OCI-LY3 (cell line): ENCODE results near the gene KCNK18.

Experiments used
- H2AFZ ChIP-seq: fragments of 200-600, 300-600 bp; shearing (Covaris generic); 2 replicates; pipeline ENCODE4 v1.6.0; 2014; ENCODE audit warnings: antibody characterized with exemption, low read depth, low read length
- H3K27ac ChIP-seq: fragments of 200-600, 300-600 bp; sonication (generic); 2 replicates; pipeline ENCODE4 v1.5.1; 2014; ENCODE audit warnings: mild to moderate bottlenecking, low read length, moderate library complexity, mixed read lengths
- H3K27me3 ChIP-seq: fragments of 200-600, 300-600 bp; sonication (generic); 2 replicates; pipeline ENCODE4 v1.6.1; 2014; ENCODE audit warnings: low read depth, low read length, mixed read lengths
- H3K36me3 ChIP-seq: fragments of 200-600, 300-600 bp; sonication (generic); replicated peaks from 2 replicates; pipeline ENCODE3; 2014; ENCODE audit warnings: low read depth, low read length, mixed read lengths
- H3K4me1 ChIP-seq: fragments of 300-600, 200-600 bp; sonication (generic); 2 replicates; pipeline ENCODE4 v1.6.1; 2014; ENCODE audit warnings: low read length, mixed read lengths
- H3K4me2 ChIP-seq: fragments of 200-600, 300-600 bp; sonication (generic); 2 replicates; pipeline ENCODE4 v1.6.1; 2014; ENCODE audit warnings: low read length, mixed read lengths
- H3K4me3 ChIP-seq: fragments of 300-600, 200-600 bp; sonication (generic); 2 replicates; pipeline ENCODE4 v1.5.1; 2014; ENCODE audit warnings: antibody characterized with exemption, mild to moderate bottlenecking, low read length, moderate library complexity
- H3K79me2 ChIP-seq: fragments of 300-600, 200-600 bp; shearing (Covaris generic); 2 replicates; pipeline ENCODE4 v1.6.1; 2014; ENCODE audit warnings: mild to moderate bottlenecking, low read length, mixed read lengths
- H3K9ac ChIP-seq: fragments of 300-600, 200-600 bp; shearing (Covaris generic); 2 replicates; pipeline ENCODE4 v1.6.0; 2014; ENCODE audit warnings: mild to moderate bottlenecking, low read length, moderate library complexity
- H3K9me3 ChIP-seq: fragments of 200-600, 300-600 bp; shearing (Covaris generic); 2 replicates; pipeline ENCODE4 v1.6.1; 2014; ENCODE audit warnings: low read length, mixed read lengths; ENCODE audit not compliant: insufficient read depth
- H4K20me1 ChIP-seq: fragments of 200-600, 300-600 bp; sonication (generic); 2 replicates; pipeline ENCODE4 v1.6.1; 2016; ENCODE audit warnings: low read length, mixed read lengths; ENCODE audit not compliant: insufficient read depth
- EZH2phosphoT487 ChIP-seq: fragments of 200-600 bp; shearing (Covaris generic); IDR thresholded peaks from 2 replicates; pipeline ENCODE4 v1.6.1; 2018; ENCODE audit warnings: antibody characterized with exemption, mixed run types, low read depth
- TF ChIP-seq, protein P1 (sequence below): fragments of 200-600, 300-600 bp; sonication (generic); IDR thresholded peaks from 2 replicates; pipeline ENCODE4 v1.5.1; 2014; ENCODE audit warnings: antibody characterized with exemption, low read length, low read depth

The KCNK18 gene

DNA sequence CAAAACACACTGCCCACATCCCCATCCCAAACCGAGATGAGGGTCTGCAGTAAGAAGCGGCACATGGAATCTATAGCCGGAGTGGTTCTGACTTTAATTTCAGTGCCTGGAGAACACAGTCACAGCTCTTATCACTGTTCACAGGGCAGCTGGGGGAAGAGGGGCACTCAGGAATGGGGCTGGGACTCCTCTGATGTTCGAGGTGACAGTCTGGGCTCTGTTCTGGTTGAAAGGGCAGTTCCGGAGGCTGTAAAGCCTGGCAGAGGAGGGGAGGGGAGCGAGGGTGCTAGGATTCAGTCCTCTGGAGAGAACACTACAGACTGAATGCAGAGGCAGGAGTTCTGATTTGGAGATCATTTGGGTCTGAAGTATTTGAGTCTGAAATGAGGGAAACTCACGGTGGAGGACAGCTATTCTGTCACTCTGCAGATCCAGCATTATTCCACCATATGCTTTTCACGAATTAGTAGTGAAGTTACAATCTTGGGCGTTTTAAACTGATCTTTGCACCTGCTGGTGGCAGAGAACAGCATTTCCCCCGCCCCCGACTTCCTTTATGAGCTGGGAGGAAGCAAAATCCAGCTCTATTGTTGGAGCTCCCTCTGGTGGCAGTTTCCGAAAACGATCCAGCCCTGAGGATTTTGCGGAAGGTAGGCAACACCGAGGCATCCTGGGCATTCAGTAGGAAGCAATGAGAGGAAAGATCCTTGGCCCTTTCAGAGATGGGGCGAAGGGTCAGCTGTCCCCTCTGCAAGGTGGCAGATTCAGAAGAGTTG, 22.7 kb upstream of the KCNK18 start:
- Histone ChIP-seq H3K27me3 (0 out of 2 replicates have a peak, but pooled peaks cover 5% of the 10 kb centered on the region), H3K9ac (no peak overlapping the region), H3K4me3 (peak overlapping the region; percentile 73), H3K36me3 (no peaks in the 10 kb centered on the region), H3K79me2 (no peaks in the 10 kb centered on the region), H3K9me3 (no peaks in the 10 kb centered on the region), H3K27ac (no peak overlapping the region), H4K20me1 (no peaks in the 10 kb centered on the region), H3K4me2 (peak overlapping the region; percentile 87), H2AFZ (peak overlapping the region; percentile 81), H3K4me1 (0 out of 2 replicates have a peak, but pooled peaks cover 3% of the 10 kb centered on the region)
- TF ChIP-seq, protein P1, sequence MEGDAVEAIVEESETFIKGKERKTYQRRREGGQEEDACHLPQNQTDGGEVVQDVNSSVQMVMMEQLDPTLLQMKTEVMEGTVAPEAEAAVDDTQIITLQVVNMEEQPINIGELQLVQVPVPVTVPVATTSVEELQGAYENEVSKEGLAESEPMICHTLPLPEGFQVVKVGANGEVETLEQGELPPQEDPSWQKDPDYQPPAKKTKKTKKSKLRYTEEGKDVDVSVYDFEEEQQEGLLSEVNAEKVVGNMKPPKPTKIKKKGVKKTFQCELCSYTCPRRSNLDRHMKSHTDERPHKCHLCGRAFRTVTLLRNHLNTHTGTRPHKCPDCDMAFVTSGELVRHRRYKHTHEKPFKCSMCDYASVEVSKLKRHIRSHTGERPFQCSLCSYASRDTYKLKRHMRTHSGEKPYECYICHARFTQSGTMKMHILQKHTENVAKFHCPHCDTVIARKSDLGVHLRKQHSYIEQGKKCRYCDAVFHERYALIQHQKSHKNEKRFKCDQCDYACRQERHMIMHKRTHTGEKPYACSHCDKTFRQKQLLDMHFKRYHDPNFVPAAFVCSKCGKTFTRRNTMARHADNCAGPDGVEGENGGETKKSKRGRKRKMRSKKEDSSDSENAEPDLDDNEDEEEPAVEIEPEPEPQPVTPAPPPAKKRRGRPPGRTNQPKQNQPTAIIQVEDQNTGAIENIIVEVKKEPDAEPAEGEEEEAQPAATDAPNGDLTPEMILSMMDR = peak; percentile 69
- TF ChIP-seq EZH2phosphoT487 = no peak

DNA sequence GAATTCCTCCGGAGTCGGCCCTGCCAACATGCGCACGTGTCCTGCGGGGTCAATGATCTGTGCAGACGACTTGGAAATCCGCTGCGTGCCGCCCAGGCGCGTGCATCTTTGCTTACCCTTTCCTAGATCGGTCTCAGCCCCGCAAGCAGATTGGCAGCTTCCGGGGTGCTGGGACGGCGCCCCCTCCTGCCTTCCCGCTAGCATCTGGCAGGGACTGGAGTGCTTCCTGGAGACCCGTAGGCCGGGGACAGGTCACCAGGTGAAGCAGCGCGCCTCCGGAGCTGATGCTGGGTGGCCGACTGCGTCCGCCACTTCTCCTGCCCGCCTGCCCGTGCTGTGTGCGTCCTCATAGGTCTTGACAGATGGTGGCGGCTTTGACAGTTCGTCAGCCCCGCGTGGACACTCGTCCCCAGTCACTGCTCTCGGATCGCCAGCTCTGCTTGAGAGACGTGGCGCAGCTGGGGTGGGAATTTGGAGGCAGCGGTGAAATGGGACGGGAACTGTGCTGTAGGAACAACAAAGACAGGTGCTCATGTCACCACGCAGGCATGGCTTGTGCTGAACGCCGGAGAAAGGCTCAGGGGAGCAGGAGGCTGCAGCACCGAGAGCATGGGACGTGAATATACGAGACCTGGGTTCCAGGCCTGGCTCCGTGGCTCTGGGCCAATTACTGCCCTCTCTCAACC, 21.9 kb upstream of the KCNK18 start:
- H3K27me3 ChIP-seq = 0 out of 2 replicates have a peak, but pooled peaks cover 5% of the 10 kb centered on the region
- H4K20me1 ChIP-seq = no peaks in the 10 kb centered on the region
- TF ChIP-seq, protein P1 = no peak
- TF ChIP-seq EZH2phosphoT487 = no peak
- H3K4me1 ChIP-seq = 0 out of 2 replicates have a peak, but pooled peaks cover 3% of the 10 kb centered on the region
- H3K4me2 ChIP-seq = peak overlapping the region; percentile 87
- H2AFZ ChIP-seq = peak overlapping the region; percentile 10
- no peak overlapping the region for H3K9ac ChIP-seq
- H3K79me2 ChIP-seq = no peaks in the 10 kb centered on the region
- H3K36me3 ChIP-seq = no peaks in the 10 kb centered on the region
- H3K27ac ChIP-seq = no peak overlapping the region
- H3K9me3 ChIP-seq = no peaks in the 10 kb centered on the region
- H3K4me3 ChIP-seq = peak overlapping the region; percentile 73

DNA sequence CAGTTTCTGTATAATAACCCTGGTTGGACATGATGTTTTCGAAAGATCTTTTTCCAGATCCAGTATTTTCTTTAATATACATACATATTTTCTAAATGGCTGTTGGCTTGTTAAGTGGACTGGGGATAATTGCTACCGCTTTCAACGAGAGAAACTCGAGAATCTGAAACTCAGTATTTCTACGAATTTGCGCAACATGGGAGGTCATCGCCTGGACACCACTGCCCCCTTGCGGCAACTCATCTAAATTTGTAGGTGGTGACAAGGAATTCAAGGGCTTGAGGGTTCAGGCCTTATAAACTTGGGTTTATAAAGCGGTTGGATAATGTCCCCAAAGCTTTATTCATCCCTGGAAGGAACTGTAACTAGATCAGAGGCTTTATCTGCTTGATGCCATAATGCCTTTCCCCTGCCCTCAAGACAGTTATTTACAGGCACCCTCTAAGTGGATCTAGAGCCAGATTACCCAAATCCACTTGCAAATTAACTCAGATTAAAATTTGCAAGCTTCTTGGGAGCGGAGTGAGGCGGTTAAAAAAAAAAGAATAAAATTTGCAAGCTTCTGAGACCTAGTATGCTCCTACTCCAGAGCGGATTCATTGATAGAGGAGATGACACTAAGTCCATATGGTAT, 21.3 kb upstream of the KCNK18 start:
- Histone ChIP-seq H3K36me3 (no peaks in the 10 kb centered on the region), H3K9me3 (no peaks in the 10 kb centered on the region), H3K27me3 (0 out of 2 replicates have a peak, but pooled peaks cover 5% of the 10 kb centered on the region), H3K27ac (no peak overlapping the region), H4K20me1 (no peaks in the 10 kb centered on the region), H3K4me3 (peak overlapping the region; percentile 73), H3K4me1 (0 out of 2 replicates have a peak, but pooled peaks cover 3% of the 10 kb centered on the region), H2AFZ (peak overlapping the region; percentile 10), H3K9ac (no peak overlapping the region), H3K79me2 (no peaks in the 10 kb centered on the region), H3K4me2 (peak overlapping the region; percentile 87)
- TF ChIP-seq EZH2phosphoT487 = no peak
- TF ChIP-seq, protein P1 = peak; percentile 59

DNA sequence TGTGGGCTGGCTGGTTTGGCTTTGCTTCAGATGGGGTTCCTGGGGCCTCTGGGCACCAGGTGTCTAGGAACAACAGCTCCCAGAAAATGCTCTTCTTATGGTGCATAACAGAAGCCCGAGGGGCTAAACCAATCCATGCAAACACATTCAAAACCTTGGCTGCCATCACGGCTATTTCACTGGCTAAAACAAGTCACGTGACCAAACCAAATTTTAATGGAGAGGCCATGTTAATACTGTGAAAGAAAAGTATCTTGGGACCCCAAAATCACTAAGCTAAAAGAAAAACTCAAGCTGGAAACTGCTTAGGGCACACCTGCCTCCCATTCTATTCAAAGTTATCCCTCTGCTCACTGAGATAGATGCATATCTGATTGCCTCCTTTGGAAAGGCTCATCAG, 19.1 kb upstream of the KCNK18 start:
- Histone ChIP-seq H3K79me2 (no peaks in the 10 kb centered on the region), H3K27ac (no peak overlapping the region), H3K9ac (no peak overlapping the region), H3K36me3 (no peaks in the 10 kb centered on the region), H2AFZ (no peak overlapping the region), H3K27me3 (no peaks in the 10 kb centered on the region), H4K20me1 (no peaks in the 10 kb centered on the region), H3K4me3 (no peak overlapping the region), H3K9me3 (no peaks in the 10 kb centered on the region), H3K4me2 (no peak overlapping the region), H3K4me1 (0 out of 2 replicates have a peak, but pooled peaks cover 3% of the 10 kb centered on the region)
- no peak for TF ChIP-seq EZH2phosphoT487
- TF ChIP-seq, protein P1 = no peak
